Measurements from ENCODE around the gene GPRC5C.

GPRC5C gene

DNA sequence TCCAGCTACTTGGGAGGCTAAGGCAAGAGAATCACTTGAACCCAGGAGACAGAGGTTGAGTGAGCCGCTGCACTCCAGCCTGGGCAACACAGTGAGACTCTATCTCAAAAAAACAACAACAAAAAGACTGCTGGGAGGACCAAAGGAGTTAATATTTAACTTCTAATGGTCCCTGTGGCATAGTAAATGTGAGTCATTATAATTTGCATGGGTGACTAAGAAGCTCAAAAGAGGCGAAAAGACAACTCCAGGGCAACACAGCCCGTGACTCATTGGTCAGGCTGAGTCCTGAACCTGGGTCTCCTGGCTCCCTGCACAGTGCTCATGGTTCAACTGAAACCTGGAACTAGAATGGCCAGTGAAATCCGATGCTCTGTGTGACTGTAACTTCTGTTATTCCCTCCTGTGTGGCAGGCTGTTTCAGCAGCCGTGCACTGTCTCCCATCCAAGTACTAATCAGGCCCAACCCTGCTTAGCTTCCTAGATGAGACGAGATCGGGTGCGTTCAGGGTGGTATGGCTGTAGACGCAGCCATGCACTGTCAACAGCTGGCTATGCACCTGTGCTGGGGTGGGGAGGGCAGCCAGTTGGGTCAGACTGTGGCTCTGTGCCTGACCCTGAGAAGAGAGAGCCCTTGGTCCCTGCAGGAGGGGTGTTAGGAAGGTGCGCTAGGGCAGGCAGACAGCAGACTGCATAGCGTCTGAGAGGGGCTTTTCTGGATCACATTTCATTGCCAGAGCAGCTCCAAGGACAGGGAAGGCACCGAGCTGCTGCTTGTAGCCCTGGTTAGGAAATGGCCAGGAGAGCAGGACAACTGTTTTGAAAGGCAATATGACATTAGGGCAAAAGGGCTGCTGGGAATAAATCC lies 14.5 kb upstream of the GPRC5C start:
- H3K27ac Mint-ChIP-seq = no peak overlapping the region
- H3K4me3 Mint-ChIP-seq = no peak overlapping the region
- H3K9me3 Mint-ChIP-seq = no peaks in the 10 kb centered on the region
- H3K27me3 Mint-ChIP-seq (ENCODE audit: low read depth) = peaks cover 8% of the 10 kb centered on the region
- no peaks in the 10 kb centered on the region for H3K4me1 Mint-ChIP-seq (ENCODE audit: low read depth)
- no peaks in the 10 kb centered on the region for H3K36me3 Mint-ChIP-seq (ENCODE audit: low read depth)

DNA sequence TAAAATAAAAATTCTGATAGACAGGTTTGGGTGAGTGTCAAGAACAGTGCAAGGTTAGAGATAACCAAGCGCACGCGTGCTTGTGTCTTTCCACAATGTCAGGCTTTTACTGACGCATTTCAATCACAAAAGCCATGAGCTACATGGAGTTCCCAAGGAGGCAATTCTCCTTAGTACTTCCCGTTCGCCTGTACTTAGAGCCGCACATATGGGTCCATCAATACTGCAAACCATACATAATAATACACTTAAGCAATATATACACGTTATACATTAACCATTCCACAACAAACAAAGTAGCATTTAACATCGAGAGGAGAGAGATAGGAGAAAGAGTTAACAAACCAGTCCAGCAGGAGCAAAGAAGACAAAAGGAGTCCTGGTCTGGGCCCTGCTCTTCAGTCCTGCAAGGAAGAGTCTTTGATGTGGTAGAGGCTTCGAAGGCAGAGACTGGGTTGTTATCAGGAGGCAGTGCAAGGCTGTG lies 11.9 kb upstream of the GPRC5C start:
- Mint-ChIP-seq H3K27ac (no peak overlapping the region), H3K36me3 (ENCODE audit: low read depth) (no peaks in the 10 kb centered on the region), H3K4me3 (no peak overlapping the region), H3K9me3 (no peaks in the 10 kb centered on the region), H3K27me3 (ENCODE audit: low read depth) (peaks cover 9% of the 10 kb centered on the region), H3K4me1 (ENCODE audit: low read depth) (no peaks in the 10 kb centered on the region)

DNA sequence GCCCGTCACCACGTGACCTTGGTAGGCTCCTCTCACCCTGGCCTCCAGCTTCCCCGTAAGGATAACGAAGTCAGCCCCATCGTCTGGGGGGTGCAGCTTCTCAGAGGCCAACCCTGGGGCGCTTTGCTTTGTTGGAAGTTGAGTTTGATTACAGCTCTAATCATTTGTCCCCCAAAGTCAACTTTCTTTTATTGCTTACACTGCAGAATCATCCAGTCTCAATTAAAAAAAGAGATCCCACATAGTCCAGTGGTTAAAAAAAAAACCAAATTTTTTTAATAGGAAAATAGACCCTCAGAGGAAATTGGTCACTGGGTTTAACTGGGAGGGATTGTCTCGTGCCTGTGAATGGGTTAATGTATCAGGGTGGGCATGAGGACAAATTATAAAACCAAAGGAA lies 7.8 kb upstream of the GPRC5C start:
- H3K9me3 Mint-ChIP-seq = no peaks in the 10 kb centered on the region
- H3K36me3 Mint-ChIP-seq (ENCODE audit: low read depth) = no peaks in the 10 kb centered on the region
- H3K27ac Mint-ChIP-seq = no peak overlapping the region
- no peak overlapping the region for H3K4me3 Mint-ChIP-seq
- peaks cover 22% of the 10 kb centered on the region for H3K27me3 Mint-ChIP-seq (ENCODE audit: low read depth)
- no peaks in the 10 kb centered on the region for H3K4me1 Mint-ChIP-seq (ENCODE audit: low read depth)

DNA sequence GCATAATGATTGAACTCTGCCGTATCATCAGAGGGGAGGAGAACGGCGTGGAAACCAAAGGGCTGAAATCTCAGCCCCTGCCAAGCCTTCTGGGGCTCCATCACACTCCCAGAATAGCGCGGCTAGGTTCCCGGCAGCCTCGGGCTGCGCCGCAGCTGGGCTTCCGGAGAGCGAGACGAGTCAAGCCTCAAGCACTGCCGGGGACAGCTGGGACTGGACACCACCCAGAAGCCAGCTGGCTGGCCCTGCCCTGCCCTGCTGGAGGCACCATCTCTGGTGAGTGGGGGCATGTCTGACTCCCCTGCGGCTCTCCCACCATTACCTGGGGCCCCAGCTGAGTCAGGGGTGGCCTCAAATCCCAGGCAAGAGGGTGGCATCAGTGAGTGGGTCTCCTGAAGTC lies 7.2 kb upstream of the GPRC5C start:
- H3K36me3 Mint-ChIP-seq (ENCODE audit: low read depth) = no peaks in the 10 kb centered on the region
- no peak overlapping the region for H3K4me3 Mint-ChIP-seq
- no peak overlapping the region for H3K27ac Mint-ChIP-seq
- H3K27me3 Mint-ChIP-seq (ENCODE audit: low read depth) = peaks cover 26% of the 10 kb centered on the region
- no peaks in the 10 kb centered on the region for H3K9me3 Mint-ChIP-seq
- no peaks in the 10 kb centered on the region for H3K4me1 Mint-ChIP-seq (ENCODE audit: low read depth)

DNA sequence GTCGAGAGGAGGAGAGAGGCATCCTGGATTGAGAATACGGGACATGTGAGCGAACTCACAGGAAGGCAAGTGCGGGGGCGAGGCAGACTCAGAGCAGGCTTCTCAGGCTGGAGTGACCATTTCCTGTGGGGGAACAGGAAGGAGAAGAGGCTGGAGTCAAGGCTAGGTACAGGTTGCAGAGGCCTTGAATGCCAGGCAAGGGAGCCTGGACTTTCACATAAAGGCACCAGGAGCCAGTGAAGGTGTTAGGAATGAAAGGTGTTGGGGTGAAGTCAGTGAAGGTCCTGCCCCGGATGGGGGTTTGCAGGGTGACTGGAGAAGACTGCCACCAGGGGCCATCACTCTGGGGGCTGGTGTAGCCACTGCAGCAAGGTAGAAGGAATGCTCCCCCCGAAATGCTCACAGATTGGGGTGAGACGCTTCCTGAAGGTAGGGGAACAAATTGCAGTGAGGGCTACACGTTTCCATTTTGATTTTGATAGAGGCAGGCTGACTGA lies 5.3 kb upstream of the GPRC5C start:
- Mint-ChIP-seq H3K4me3 (no peak overlapping the region), H3K27me3 (ENCODE audit: low read depth) (peaks cover 46% of the 10 kb centered on the region), H3K27ac (no peak overlapping the region)

DNA sequence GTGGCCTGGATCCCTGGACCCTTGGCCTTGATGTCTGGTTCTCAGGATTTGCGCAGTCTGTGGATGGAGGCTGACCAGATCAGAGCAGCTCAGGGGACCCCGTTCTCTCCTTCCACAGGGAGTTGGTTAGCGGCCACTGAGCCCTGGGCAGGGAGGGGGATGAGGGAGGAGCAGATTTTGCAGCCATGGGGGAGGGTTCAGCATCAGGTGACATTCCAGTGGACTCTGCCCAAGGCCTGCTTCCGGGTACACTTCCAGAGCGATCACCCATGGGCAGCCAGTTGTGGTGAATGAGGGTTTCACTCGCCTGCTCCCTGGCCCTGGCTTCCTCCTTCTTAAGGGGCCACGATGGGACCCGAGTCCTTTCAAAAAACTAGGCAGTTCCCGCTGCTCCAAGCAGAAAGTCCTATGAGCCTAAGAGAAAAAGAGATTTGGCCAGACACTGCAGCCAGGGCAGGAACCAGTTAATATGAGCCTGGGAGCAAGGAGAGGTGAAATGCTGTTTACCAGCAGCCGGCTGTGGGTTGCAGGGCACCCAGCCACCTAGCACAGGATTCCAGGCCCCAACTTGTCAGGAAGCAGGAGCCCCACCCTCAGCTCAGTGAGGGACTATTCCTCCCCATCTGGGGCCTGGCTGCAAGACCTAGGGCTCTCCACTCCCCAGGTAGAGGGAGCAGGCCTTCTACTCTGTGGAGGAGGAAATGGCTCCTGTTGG lies 4.7 kb upstream of the GPRC5C start:
- H3K4me3 Mint-ChIP-seq = no peak overlapping the region
- H3K36me3 Mint-ChIP-seq (ENCODE audit: low read depth) = no peaks in the 10 kb centered on the region
- H3K4me1 Mint-ChIP-seq (ENCODE audit: low read depth) = peaks cover 2% of the 10 kb centered on the region
- H3K27me3 Mint-ChIP-seq (ENCODE audit: low read depth) = peaks cover 50% of the 10 kb centered on the region
- H3K27ac Mint-ChIP-seq = no peak overlapping the region
- H3K9me3 Mint-ChIP-seq = no peaks in the 10 kb centered on the region

More for the DNA sequence above, 5.3 kb upstream of the GPRC5C start:
- Mint-ChIP-seq H3K36me3 (ENCODE audit: low read depth) (no peaks in the 10 kb centered on the region), H3K4me1 (ENCODE audit: low read depth) (peaks cover 2% of the 10 kb centered on the region), H3K9me3 (no peaks in the 10 kb centered on the region)

DNA sequence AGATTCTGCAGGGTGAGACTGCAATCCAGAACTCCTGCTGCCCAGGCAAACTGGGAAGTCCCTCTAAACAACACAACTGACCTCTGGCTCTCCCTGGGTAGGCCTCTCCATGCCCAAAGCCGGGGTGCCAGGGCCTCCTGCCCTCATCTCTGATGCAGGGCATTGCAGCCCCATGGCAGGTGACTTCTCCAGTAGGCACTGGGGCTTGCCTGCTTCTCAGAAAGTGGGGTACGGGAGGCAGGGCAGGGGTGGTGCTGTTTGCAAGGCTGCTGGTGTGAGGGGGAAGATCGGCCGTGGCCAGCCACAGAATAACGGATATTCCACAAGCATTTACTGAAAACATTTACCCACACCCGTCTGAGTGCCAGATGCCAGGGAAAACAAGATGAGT lies 4.1 kb upstream of the GPRC5C start:
- Mint-ChIP-seq H3K36me3 (ENCODE audit: low read depth) (no peaks in the 10 kb centered on the region), H3K4me1 (ENCODE audit: low read depth) (peaks cover 2% of the 10 kb centered on the region), H3K27me3 (ENCODE audit: low read depth) (peaks cover 52% of the 10 kb centered on the region), H3K4me3 (no peak overlapping the region), H3K27ac (no peak overlapping the region), H3K9me3 (no peaks in the 10 kb centered on the region)

DNA sequence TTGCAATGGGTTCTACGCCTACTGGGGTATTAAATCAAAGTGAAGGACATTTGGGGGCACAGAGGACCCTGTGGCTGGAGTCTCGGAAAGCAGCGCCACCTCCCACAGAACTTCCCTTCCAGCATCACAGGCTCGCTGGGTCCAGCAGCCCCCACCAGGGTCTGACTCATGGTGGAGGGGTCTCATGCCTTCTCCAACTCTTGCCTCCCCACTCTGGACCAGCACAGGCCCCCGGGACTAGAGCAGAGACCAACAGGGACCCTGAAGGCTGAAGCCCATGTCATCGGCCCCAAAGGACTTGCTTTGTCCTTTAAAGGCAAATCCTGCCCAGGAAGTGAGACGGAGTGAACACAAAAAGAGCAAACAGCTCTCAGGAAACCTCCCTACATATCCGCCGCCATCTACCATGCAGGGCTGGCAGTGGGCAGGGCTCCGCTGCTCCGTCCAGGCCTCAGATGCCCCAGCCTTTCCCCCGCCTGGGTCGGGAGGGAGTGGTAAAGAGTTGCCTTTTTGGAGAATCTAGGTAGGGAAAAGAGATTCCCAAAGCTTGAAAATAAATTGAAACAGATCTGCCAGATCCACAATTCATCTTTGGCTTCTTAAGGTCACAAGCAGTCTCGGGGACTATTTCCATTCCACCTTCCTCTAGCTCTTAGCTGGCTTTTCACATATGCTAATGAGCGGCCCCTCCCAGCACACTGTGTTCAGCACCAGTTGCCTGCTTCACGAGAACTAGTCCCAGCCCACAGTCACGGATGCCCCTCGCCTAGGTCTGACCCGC lies 2.1 kb upstream of the GPRC5C start:
- no peaks in the 10 kb centered on the region for H3K36me3 Mint-ChIP-seq (ENCODE audit: low read depth)
- peaks cover 2% of the 10 kb centered on the region for H3K4me1 Mint-ChIP-seq (ENCODE audit: low read depth)
- H3K9me3 Mint-ChIP-seq = no peaks in the 10 kb centered on the region
- H3K4me3 Mint-ChIP-seq = no peak overlapping the region
- no peak overlapping the region for H3K27ac Mint-ChIP-seq
- peaks cover 67% of the 10 kb centered on the region for H3K27me3 Mint-ChIP-seq (ENCODE audit: low read depth)

DNA sequence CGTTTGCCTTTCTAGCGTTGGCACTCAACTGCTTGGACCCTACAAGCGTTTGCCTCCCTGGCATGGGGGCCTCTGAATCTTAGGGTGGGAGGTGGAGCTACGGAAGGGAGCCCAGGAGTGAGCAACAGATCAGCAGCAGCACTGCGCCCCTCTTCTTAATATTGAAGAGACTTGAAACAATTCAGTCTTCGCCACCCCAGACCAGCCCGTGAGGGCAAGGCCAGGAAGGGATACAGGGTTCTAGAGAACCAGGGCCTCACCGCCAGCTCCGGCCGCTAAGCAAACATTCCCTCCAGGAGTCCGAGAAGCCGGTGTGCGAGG lies 1.5 kb upstream of the GPRC5C start:
- H3K27ac Mint-ChIP-seq = no peak overlapping the region
- H3K4me1 Mint-ChIP-seq (ENCODE audit: low read depth) = peaks cover 2% of the 10 kb centered on the region
- no peaks in the 10 kb centered on the region for H3K9me3 Mint-ChIP-seq
- no peaks in the 10 kb centered on the region for H3K36me3 Mint-ChIP-seq (ENCODE audit: low read depth)
- peaks cover 66% of the 10 kb centered on the region for H3K27me3 Mint-ChIP-seq (ENCODE audit: low read depth)
- H3K4me3 Mint-ChIP-seq = peak overlapping the region; percentile 10

DNA sequence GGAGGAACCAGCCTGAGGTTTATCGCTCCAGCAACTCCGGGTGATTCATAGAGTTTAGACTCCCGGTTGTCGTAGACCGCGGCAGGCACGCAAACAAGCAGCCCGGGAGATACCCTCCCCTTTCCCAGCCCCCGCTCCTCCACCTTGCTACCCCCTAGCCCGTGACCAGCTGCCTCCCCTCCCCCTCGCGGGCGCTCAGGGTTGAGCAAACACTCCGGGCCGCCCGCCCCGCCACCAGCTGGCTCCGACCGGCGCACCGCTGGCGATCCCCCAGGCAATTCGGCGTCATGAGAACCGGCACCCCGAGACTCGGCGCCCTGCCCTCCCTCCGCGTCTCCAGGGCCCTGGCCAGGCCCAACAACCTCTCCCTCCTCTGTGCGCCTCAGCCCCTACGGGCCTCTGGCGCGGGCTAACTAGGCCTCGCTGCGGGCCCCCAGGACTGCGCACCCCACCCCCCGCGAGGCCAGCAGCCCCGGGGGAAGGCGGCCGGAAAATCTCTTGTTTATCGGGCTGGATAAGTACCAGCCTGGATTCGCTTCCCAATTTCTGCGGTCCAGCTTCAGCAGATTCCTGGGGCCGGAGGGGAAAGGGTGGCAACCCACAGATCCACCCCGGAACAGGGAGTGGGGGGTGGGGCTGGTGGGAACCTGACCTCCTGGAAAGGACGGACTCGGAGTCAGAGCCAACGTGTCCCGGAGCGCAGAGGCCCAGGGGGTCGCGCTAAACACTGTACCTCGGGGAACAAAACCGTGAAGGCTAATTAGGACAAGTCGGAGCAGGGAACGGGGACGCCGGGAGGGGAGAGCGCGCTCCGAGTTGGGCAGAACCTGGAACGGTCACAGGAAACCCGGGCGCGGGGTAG lies 951 bp upstream of the GPRC5C start:
- Mint-ChIP-seq H3K4me3 (peak overlapping the region; percentile 44), H3K27me3 (ENCODE audit: low read depth) (peaks cover 70% of the 10 kb centered on the region), H3K36me3 (ENCODE audit: low read depth) (no peaks in the 10 kb centered on the region), H3K27ac (no peak overlapping the region), H3K4me1 (ENCODE audit: low read depth) (peaks cover 2% of the 10 kb centered on the region), H3K9me3 (no peaks in the 10 kb centered on the region)

DNA sequence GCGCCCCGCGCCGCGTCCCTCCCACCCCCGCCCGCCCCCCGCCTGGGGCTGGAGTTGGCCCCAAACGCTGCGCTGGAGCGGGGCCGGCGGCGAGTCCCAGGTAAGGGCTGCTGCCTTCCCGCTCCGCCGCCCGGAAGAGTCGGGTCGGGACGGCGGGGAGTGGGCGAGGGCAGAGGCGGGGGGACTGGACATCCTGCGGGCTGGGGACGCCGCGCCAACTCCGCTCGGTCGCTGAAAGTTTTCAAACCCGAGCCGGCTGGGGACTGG lies 469 bp downstream of the GPRC5C start:
- H3K4me1 Mint-ChIP-seq (ENCODE audit: low read depth) = peaks cover 2% of the 10 kb centered on the region
- H3K36me3 Mint-ChIP-seq (ENCODE audit: low read depth) = no peaks in the 10 kb centered on the region
- peaks cover 6% of the 10 kb centered on the region for H3K9me3 Mint-ChIP-seq
- H3K4me3 Mint-ChIP-seq = no peak overlapping the region
- H3K27ac Mint-ChIP-seq = no peak overlapping the region
- peaks cover 68% of the 10 kb centered on the region for H3K27me3 Mint-ChIP-seq (ENCODE audit: low read depth)

DNA sequence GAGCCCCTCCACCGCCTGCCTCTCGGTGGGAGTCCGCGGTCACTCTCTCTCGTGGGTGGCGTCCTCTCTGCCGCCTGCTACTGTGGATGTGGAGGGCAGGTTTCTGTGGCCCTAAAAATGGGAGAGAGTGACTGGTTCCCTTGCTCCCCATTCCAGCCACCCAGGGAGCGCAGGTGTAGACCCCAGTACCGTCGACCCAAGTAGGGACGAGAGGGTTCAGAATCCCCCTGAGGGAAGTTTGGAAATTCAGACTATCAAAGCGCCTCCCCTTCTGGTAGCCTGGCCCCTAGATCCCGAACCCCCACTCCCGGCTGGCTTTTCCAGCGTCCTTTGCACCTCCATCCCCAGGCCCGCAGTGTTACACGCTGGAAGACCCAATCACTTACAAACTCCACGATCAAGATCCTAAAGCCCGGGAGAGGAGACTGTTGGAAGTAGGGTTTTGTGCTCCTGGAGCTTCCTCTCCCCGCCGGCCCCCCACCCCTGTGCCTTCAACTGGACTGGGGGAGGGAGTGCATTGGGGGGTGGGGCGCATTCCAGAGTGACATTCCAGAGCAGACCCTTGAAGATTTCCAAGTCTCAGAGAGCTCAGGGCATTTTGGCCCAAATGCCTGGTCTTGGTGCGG lies 991 bp downstream of the GPRC5C start:
- Mint-ChIP-seq H3K4me1 (ENCODE audit: low read depth) (peaks cover 2% of the 10 kb centered on the region), H3K27ac (no peak overlapping the region), H3K4me3 (no peak overlapping the region)

DNA sequence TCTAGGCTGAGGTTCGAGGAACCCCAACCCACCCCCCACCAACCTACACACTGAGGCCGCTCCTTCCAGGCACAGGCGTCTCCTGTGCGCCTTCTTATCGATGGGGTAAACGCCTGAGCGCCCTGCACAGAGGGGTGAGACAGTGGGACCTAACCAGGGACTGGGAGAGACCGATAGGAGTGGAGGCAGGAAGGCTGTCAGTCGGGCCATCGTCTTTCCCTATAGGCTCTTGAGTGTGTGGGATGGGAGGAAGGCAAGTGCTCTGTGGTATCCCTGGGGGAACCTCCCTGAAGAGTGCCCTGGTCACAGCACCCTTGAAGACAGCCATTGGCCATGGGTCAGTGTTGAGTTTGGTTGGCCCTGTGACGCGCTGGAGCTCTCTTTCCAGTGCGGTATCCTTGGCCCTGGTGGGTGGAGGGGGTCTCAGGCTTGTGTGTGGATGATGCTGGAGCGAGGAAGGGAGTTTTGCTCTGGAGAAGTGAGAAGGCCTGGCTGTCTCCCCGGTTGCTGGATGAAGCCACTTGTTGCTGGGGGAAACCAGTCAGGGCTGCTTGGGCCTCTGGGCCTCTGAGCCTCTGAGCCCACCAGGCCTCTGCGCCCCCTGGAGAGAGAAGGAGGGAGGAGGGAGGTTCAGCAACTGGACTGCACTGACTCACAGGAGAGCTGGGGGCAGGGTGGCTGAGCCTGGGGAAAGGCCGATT lies 1.7 kb downstream of the GPRC5C start:
- H3K36me3 Mint-ChIP-seq (ENCODE audit: low read depth) = no peaks in the 10 kb centered on the region
- no peak overlapping the region for H3K4me3 Mint-ChIP-seq
- H3K4me1 Mint-ChIP-seq (ENCODE audit: low read depth) = peaks cover 2% of the 10 kb centered on the region
- no peak overlapping the region for H3K27ac Mint-ChIP-seq
- H3K9me3 Mint-ChIP-seq = peaks cover 14% of the 10 kb centered on the region
- peaks cover 59% of the 10 kb centered on the region for H3K27me3 Mint-ChIP-seq (ENCODE audit: low read depth)

More for the DNA sequence above, 991 bp downstream of the GPRC5C start:
- Mint-ChIP-seq H3K9me3 (peaks cover 10% of the 10 kb centered on the region), H3K27me3 (ENCODE audit: low read depth) (peaks cover 66% of the 10 kb centered on the region), H3K36me3 (ENCODE audit: low read depth) (no peaks in the 10 kb centered on the region)
